Femur (tissue), 1 donor: ENCODE results near the gene ZKSCAN3.
A peak's percentile ranks its signal among the peaks of the same experiment; 100 is the strongest.
"Not testable (repeated sequence)": the region's sequence is repeated elsewhere in the genome, so short reads cannot be mapped to it uniquely, and the experiment has no call there.

Experiments used
- DNase-seq: peaks from one replicate; pipeline ENCODE4 v3.0.0-alpha.2; 2017

Gene ZKSCAN3

DNA sequence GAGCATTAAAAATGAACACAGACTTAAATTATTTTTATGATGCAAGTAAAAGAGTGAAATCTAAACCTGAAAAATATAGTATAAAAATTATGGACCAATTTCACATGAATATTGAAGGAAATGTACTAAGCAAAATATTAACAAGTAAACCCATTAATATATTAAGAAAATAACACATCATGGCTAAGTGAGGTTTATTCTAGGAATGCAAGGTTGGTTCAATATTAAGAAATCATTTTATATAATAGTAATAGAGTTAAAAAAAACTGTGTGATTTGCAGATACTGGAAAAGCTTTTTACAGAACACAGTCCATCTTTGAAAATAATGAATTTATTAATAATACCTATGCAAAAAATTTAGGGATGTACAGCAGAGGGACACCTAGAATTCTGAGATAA is 28.9 kb downstream of the ZKSCAN3 start:
- DNase-seq: no peak

DNA sequence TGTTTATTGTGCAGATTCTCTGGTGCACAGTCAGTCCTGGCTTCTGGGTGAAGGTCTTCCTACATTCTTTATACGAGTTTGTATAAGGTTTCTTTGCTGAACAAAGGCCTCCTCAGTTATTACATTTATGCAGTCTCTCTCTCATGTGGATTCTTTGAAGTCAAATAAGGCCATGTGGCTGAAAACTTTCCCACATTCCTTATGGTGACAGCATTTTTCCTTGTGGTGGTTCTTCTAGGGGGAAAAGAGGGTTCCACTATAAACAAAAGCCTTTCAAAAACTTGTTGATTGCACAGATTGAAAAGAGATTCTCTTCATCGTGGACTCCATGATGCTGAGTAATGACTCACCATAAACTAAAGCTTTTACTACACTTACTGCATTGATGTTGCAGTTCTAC is 30.6 kb downstream of the ZKSCAN3 start:
- DNase-seq: no peak

DNA sequence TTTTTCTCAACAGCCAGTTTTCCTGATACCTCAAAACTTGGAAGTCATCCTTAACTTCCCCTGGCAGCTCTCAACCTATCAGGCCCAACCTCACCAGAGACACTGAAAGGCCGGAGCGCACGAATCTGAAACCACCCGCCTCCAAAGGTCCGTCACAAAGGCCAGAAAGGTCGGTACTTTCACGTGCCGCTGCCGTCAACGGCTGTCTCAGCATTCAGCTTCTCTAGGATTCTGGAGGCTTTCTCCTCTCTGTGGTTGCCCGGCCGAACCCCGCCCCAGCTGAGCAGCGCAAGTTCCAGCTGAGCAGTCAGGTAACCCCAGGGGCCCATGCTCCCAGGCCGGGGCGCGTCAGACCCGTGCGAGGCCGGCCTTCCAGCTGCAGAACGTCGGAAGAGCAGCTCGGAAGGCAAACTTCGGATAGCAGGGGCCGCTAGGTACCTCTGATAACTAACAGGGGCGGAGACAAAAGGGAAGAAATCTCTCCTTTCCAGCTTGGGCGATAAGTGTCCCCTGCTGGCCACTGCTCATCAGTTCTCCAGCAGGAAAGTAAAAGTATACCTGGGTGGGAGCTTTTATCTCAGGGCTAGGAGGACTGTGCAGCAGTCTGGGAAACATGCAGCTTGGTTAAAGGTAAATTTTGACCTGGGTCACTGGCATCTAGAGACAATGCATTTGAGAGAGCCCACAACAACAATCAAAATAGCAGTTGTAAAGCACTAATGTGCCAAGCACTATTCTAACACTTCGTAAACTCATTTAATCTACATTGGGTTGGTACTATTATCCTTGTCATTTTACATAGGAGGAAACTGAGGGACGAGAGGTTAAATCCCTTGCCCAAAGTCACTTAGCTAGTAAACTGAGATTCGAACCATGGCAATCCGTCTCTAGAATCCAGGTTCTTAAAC is 33.7 kb downstream of the ZKSCAN3 start:
- peak; percentile 86 for DNase-seq

DNA sequence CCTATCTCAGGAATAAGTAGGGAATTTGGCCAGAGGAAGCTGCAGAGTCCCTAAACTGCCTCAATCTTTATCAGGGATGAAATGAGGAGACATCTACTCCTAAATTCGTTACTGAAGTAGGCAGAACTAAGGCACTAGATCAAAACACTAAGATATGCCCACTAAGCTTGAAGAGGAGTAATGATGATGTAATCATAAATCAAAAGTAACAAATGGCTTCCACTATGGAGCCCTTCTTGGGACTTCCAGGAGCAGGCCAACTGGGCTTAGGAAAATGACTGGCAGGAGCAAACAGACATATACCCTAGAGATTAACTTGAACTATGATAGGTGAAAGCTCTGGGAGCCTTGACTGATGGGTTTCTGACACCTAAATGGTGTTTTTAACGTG is 34.4 kb downstream of the ZKSCAN3 start:
- no peak for DNase-seq

DNA sequence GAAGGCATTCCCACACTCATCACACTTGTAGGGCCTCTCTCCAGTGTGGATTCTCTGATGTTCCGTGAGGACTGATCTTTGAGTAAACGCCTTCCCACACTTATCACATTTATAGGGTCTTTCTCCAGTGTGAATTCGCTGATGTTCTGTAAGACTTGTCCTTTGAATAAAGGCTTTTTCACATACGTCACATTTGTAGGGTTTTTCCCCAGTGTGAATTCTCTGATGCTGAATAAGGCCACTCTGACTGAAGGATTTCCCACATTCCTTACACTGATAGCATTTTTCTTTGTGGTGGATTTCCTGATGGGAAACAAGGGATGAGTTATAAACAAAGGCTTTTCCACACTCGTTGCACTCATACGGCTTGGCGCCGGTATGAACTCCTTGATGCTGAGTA is 40.9 kb downstream of the ZKSCAN3 start:
- DNase-seq: no peak

DNA sequence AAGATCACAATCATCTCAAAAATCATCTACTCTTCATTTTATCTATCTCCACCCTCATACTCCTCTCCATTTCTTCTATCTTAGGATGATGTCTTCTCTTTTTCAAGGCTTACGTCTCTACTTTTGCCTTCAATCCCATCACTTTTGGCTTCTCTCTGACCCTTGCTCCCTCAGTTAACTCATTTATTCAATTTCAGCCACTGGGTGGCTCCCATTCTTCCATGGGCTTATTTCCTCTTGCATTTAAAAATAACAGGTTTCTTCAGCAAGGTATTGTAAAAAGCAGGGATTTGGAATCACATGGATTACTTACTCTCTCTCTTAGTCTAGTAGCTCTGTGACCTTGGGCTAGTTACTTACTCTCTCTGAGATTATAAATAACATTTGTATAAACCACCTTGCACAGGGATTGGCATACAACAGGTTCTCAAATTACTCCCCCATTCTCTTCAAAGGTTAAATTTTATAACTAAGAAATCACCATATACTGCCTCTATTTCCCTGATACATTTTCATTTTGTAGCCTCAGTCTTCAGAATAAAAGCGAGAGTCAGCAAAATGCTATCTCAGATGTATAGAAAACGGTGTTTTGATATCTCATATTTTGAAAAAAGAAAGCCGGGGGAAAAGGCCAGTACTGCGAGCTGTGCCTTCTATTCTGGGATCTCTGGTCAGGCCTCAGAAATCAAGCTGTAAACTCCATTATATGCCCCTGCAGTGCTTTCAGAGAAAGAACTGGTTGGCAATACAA is 44.3 kb downstream of the ZKSCAN3 start:
- no peak for DNase-seq

DNA sequence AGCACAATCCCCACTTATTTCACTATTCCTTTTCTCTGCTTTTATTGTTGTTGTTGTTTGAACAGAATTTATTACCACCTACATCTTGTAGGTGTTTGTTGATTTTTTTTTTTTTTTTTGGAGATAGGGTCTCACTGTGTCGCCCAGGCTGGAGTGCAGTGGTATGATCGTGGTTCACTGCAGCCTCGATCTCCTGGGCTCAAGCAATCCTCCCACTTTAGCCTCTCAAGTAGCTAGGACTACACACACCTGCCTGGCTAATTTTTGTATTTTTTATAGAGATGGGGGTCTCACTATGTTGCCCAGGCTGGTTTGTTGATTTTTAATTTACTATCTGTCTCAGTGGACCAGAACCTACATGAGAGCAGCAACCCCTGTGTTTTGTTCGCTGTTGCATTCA is 46.2 kb downstream of the ZKSCAN3 start:
- DNase-seq: no peak

DNA sequence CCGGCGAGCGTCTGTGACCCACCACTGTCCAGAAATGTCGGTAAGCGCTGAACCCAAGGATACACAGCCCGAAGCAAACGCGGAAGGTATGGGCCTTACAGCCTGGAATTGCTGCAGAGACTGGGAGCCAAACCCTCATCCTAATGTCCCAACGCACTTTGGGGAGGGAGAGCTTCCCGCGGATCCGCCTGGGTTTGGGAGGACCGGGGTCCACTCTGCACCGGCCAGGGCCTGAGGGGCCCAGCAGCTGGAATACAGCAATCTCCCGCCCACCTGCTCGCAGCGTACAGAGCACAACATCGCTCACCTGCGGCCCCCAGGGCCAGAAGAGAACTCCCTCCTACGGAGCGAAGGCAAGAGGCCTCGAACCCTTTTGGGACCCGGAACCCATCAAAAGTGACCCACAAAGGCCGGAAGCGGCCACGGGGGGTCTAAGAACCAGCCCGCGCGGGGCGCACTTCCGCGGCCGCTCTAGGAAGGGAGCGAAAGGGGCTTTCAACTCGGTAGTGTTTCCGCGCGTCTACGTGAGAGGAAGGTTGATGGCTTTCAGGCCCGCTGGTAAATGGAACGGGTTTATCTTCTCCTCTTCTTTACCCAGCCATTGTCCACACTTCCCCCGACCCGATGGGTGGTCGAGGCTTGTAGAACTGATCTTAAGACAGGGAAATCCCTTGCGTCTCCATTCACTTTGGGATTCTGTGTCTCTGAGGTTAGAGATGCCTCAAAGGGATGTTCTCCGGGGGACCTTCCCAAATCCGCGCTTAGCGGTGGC is 49.8 kb downstream of the ZKSCAN3 start, which contains the start of gene ZSCAN12:
Gene ZSCAN12, minus strand, starts transcription at position 398 of the 772 bp plus-strand sequence. CDS start 1,342 bp downstream, outside the sequence.
- DNase-seq: peak; percentile 89

DNA sequence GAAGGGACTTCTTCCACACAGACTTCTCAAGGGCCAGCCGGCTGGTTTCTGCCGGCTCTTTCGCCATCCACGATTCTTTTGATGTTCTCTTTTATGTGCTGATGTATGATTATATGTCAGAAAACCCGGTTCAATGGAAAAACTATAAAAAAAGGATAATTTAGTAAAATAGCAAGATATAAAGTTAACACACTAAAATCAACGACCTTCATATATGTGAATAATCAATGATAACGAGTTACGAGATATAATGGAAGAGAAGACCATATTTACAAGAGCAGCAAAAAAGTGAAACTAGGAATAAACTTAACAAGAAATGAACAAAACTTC is 50.3 kb downstream of the ZKSCAN3 start:
- DNase-seq: no peak

DNA sequence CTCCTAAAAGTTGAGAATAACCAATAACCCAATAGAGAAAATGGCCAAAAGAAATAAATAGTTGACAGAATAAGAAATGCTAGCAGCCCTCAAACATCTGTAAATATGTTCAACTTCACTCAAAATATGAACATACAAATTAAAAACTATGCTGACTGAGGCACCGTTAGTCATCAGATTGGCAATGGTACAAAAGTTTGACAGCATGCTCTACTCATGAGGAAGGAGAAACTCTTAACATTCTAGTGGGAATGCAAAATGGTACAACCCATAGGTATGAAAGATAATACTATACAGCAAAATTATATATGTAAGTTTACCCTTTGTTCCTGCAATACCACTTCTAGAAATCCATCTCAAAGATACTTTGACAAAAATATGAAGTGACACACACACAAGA is 51.4 kb downstream of the ZKSCAN3 start:
- DNase-seq: no peak

DNA sequence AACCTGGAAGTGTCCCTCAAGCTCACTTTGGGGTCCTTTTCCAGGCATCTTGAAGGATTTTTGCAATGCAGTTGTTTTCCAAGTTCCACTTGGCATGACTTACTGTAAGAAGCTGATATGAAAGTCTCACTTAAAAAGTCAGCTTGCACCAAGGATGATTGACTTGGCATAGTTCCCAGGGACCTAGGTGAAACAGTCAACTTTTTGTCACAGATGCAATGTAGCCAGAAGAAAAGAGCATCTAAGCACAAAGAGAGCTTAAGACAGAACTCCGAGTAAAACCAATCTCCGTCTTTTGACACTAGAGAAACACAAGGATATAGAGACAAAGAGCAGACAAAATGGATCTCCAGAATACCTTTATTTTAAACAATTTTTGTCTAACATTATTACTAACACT is 52.5 kb downstream of the ZKSCAN3 start:
- DNase-seq: no peak

DNA sequence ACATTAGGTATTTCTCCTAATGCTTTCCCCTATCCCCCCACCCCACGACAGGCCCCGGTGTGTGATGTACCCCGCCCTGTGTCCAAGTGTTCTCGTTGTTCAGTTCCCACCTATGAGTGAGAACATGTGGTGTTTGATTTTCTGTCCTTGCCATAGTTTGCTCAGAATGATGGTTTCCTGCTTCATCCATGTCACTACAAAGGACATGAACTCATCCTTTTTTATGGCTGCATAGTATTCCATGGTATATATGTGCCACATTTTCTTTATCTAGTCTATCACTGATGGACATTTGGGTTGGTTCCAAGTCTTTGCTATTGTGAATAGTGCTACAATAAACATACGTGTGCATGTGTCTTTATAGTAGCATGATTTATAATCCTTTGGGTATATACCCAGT is 54.2 kb downstream of the ZKSCAN3 start:
- not testable (repeated sequence) for DNase-seq

DNA sequence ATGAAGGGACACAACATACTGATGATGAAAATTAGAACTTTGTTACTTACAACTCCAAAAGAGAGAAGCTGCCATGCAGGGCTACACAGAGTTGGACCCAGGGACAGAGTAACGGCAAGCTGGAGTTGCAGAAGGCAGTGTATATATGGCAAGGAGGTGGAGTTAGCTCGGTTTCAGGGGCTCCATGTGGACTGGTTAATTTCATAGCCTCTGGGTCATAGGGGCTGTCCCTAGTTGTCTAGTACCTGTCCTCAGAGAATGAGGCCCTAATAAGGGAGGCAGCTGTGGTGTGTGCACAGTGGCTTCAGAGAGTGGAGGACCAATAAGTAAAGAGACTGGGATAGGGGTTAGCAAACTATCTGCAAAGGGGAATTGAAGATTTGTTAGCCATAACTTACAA is 57.7 kb downstream of the ZKSCAN3 start:
- no peak for DNase-seq

DNA sequence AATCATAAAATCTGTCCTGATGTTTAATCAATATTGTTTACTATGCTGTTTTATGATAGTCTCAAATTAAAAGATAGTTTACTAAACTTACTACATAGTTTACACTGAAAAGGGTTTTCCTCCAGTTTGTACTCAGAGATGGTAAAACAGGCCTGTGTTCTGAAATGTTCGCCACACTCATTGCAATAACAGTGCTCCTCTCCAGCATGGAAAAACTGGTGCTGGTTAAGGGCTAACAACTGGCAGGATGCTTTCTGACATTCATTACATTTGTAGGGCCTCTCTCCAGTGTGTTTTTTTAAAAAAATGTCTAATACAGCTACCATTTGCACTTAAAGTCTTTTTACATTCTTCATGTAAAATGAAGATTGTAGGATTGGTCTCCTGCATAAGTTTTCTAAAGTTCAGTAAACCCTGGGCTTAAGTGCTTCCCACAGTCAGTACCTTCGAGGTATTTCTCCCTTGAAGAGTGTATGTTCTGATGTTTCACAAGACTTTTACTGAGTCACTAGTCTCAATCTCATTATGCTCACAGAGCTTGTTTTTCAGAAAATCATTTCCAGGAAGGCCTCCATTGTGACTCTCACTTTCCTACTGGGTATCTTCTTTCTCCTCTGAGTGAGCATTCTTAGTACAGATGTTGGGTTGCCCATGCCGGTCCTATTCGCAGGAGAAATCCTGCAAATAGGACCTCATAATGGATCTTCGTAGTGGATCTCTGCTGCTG is 58.5 kb downstream of the ZKSCAN3 start:
- DNase-seq: no peak

DNA sequence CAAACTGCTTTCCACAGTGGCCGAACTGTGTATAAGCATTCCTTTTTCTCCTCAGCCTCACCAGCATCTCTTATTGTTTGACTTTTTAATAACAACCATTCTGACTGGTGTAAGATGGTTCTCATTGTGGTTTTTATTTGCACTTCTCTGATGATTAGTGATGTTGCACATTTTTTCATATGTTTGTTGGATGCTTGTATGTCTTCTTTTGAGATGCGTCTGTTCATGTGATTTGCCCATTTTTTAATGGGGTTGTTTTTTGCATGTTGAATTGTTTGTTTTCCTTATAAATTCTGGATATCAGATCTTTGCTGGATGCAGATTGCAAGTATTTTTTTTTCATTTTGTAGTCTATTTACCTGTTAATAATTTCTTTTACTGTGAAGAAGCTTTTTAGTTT is 61.0 kb downstream of the ZKSCAN3 start:
- DNase-seq: no peak

DNA sequence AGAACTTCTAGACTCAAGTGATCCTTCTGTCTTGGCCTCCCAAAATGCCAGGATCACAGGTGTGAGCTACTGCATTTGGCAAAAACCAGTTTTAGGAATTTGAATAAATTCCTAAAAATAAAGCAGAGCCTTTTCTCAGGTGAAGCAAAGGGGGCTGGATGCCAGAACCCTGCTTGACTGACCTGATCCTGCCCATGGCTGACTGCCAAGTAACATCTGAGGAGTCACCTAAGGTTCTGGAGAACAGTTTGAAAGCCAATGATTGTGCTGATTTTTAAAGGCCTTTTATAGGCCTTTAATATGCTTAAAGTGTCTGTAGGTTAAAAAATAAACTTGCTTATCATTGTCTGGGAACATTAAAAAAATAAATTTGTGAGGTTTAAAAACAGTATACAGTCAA is 63.9 kb downstream of the ZKSCAN3 start:
- DNase-seq: no peak
